Measurements from ENCODE around the gene SRRM5. TPM values are rescaled to one million over a fixed set of nuclear protein-coding genes. Genes with fewer than 3 reads are reported as not detected.
A peak's percentile ranks its signal among the peaks of the same experiment; 100 is the strongest.
"Not testable (repeated sequence)": the region's sequence is repeated elsewhere in the genome, so short reads cannot be mapped to it uniquely, and the experiment has no call there.

The SRRM5 gene
- not detected for total RNA-seq

- no peak for FAIRE-seq
Measured at GRCh38 chr19:43611788-43612187, at the start of gene SRRM5. SRRM5 (plus strand) TSS chr19:43612088; CDS start chr19:43612122, 34 bp downstream.

GRCh38 chr19:43562226-43562697, 49.6 kb upstream of the SRRM5 start:
- DNase-seq (ENCODE audit: low spot score in 2 of 2) (no peak), FAIRE-seq (no peak)

More at GRCh38 chr19:43611788-43612187, at the start of gene SRRM5:
- no peak for DNase-seq (ENCODE audit: low spot score in 2 of 2)

- no peak for FAIRE-seq
- DNase-seq (ENCODE audit: low spot score in 2 of 2): peak in 1 of 2 donors; percentile 49
Measured at GRCh38 chr19:43562698-43563241, 49.1 kb upstream of the SRRM5 start.

- FAIRE-seq: no peak
- DNase-seq (ENCODE audit: low spot score in 2 of 2): no peak
Measured at GRCh38 chr19:43563816-43564457, 48.0 kb upstream of the SRRM5 start.

GRCh38 chr19:43564800-43565199, 47.1 kb upstream of the SRRM5 start:
- FAIRE-seq: no peak
- no peak for DNase-seq (ENCODE audit: low spot score in 2 of 2)

- FAIRE-seq: no peak
- no peak for DNase-seq (ENCODE audit: low spot score in 2 of 2)
Measured at GRCh38 chr19:43569657-43570056, 42.2 kb upstream of the SRRM5 start.

GRCh38 chr19:43570174-43570791, 41.6 kb upstream of the SRRM5 start:
- no peak for FAIRE-seq

GRCh38 chr19:43572171-43572588, 39.7 kb upstream of the SRRM5 start:
- DNase-seq (ENCODE audit: low spot score in 2 of 2) (no peak), FAIRE-seq (no peak)

More at GRCh38 chr19:43570174-43570791, 41.6 kb upstream of the SRRM5 start:
- DNase-seq (ENCODE audit: low spot score in 2 of 2): no peak

GRCh38 chr19:43574424-43575155, 37.3 kb upstream of the SRRM5 start:
- no peak for FAIRE-seq
- no peak for DNase-seq (ENCODE audit: low spot score in 2 of 2)

- peak; percentile 98 to 99 for DNase-seq (ENCODE audit: low spot score in 2 of 2)
- peak; percentile 97 for FAIRE-seq
Measured at GRCh38 chr19:43575156-43575950, 36.5 kb upstream of the SRRM5 start, which contains the start of the genes PINLYP and XRCC1. PINLYP (plus strand) TSS chr19:43575801; CDS start chr19:43577192, 1,391 bp downstream. XRCC1 (minus strand) TSS chr19:43575527; CDS start chr19:43575458, 69 bp downstream.

- no peak for FAIRE-seq
- no peak for DNase-seq (ENCODE audit: low spot score in 2 of 2)
Measured at GRCh38 chr19:43575955-43576878, 35.7 kb upstream of the SRRM5 start.

GRCh38 chr19:43578787-43579186, 33.1 kb upstream of the SRRM5 start:
- no peak for DNase-seq (ENCODE audit: low spot score in 2 of 2)
- FAIRE-seq: no peak

- FAIRE-seq (no peak), DNase-seq (ENCODE audit: low spot score in 2 of 2) (no peak)
Measured at GRCh38 chr19:43581467-43581866, 30.4 kb upstream of the SRRM5 start.

- FAIRE-seq (no peak), DNase-seq (ENCODE audit: low spot score in 2 of 2) (no peak)
Measured at GRCh38 chr19:43582495-43582894, 29.4 kb upstream of the SRRM5 start.

GRCh38 chr19:43584484-43584883, 27.4 kb upstream of the SRRM5 start:
- FAIRE-seq (no peak), DNase-seq (ENCODE audit: low spot score in 2 of 2) (no peak)

- no peak for DNase-seq (ENCODE audit: low spot score in 2 of 2)
- FAIRE-seq: no peak
Measured at GRCh38 chr19:43586346-43586745, 25.5 kb upstream of the SRRM5 start.

GRCh38 chr19:43587029-43587428, 24.9 kb upstream of the SRRM5 start:
- DNase-seq (ENCODE audit: low spot score in 2 of 2); FAIRE-seq: not testable (repeated sequence)

- no peak for FAIRE-seq
- DNase-seq (ENCODE audit: low spot score in 2 of 2): no peak
Measured at GRCh38 chr19:43589277-43589676, 22.6 kb upstream of the SRRM5 start.

- FAIRE-seq (no peak), DNase-seq (ENCODE audit: low spot score in 2 of 2) (no peak)
Measured at GRCh38 chr19:43589678-43590077, 22.2 kb upstream of the SRRM5 start.

All from frontal cortex (tissue), 4 donors.